Colonic mucosa (tissue), 4 donors: Measurements from ENCODE around the gene ZFC3H1. TPM values are rescaled to one million over a fixed set of nuclear protein-coding genes. Genes with fewer than 3 reads are reported as not detected.

Experiments
- DNase-seq: peaks from one replicate; pipeline ENCODE4 v3.0.0-alpha.2; 2020
- H3K27ac ChIP-seq: fragments of 200-600 bp; one replicate; pipeline ENCODE4 v1.8.0; 2021
- H3K27me3 ChIP-seq: fragments of 200-600 bp; one replicate; pipeline ENCODE4 v1.8.0; 2021
- H3K36me3 ChIP-seq: fragments of 200-600 bp; one replicate; pipeline ENCODE4 v1.8.0; 2021
- H3K4me1 ChIP-seq: fragments of 200-600 bp; one replicate; pipeline ENCODE4 v1.8.0; 2021; ENCODE audit warnings: mild to moderate bottlenecking
- H3K4me3 ChIP-seq: fragments of 200-600 bp; one replicate; pipeline ENCODE4 v1.8.0; 2021
- H3K9ac ChIP-seq, 2 donors: one replicate each; pipeline ENCODE4 v1.7.0; 2013; ENCODE audit warnings: control low read depth in 2 of 2, low read depth in 2 of 2, low read length in 2 of 2
- H3K9me3 ChIP-seq: fragments of 200-600 bp; one replicate; pipeline ENCODE4 v1.8.0; 2021
- intact Hi-C: fragments of 100-400 bp; cut with DNase I; formaldehyde crosslinking; loops from one replicate; pipeline ENCODE4 v1.14.1; 2022
- total RNA-seq, 2 donors: library from RNA; stranded (reverse); fragmentation: NEBNext Ultra II Directional in 1 of 2; extraction: Animal tissue kit (Norgen Biotek cat#: 25700) in 1 of 2; gene quantifications; one replicate each; pipeline ENCODE4 v1.2.1, GENCODE V29; 2021
- TF ChIP-seq, protein P1 (sequence below): fragments of 200-600 bp; IDR thresholded peaks from one replicate; pipeline ENCODE4 v1.8.0; 2022; ENCODE audit warnings: antibody characterized with exemption, mild to moderate bottlenecking
- donor health status: healthy.
- donor health status: DM: no; HTN: no; CAD: no.
- donor health status: DM: no; HTN: no; CAD: no.

ZFC3H1 gene
- total RNA-seq, 2 donors from 2014 or later: 37.8 to 38.8 TPM

DNA sequence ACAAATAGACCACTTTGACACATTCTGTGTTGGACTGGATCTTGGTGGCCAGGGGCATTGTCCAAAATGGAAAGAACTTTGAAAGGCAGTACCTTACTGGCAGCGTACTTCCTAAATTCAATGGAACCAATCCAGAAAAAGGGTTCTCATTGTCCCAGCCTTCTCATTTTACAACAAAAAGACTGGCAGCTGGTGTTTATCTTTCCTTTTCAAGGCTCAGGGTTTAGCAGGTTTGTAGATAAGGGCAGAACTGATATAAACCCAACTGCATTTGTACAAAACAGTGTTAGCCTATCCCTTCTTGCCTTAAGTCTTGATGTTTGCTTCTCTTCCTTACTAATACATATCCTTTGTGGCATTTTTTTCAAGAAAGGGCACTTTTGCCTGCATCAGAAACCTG, 8.2 kb upstream of the ZFC3H1 start:
- Histone ChIP-seq H3K9ac (no peak overlapping the region), H3K36me3 (no peaks in the 10 kb centered on the region), H3K27ac (no peak overlapping the region), H3K27me3 (no peaks in the 10 kb centered on the region), H3K9me3 (no peaks in the 10 kb centered on the region), H3K4me1 (no peaks in the 10 kb centered on the region), H3K4me3 (no peak overlapping the region)
- intact Hi-C loops: no loop called here
- no peak for DNase-seq
- TF ChIP-seq, protein P1, sequence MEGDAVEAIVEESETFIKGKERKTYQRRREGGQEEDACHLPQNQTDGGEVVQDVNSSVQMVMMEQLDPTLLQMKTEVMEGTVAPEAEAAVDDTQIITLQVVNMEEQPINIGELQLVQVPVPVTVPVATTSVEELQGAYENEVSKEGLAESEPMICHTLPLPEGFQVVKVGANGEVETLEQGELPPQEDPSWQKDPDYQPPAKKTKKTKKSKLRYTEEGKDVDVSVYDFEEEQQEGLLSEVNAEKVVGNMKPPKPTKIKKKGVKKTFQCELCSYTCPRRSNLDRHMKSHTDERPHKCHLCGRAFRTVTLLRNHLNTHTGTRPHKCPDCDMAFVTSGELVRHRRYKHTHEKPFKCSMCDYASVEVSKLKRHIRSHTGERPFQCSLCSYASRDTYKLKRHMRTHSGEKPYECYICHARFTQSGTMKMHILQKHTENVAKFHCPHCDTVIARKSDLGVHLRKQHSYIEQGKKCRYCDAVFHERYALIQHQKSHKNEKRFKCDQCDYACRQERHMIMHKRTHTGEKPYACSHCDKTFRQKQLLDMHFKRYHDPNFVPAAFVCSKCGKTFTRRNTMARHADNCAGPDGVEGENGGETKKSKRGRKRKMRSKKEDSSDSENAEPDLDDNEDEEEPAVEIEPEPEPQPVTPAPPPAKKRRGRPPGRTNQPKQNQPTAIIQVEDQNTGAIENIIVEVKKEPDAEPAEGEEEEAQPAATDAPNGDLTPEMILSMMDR: no peak

DNA sequence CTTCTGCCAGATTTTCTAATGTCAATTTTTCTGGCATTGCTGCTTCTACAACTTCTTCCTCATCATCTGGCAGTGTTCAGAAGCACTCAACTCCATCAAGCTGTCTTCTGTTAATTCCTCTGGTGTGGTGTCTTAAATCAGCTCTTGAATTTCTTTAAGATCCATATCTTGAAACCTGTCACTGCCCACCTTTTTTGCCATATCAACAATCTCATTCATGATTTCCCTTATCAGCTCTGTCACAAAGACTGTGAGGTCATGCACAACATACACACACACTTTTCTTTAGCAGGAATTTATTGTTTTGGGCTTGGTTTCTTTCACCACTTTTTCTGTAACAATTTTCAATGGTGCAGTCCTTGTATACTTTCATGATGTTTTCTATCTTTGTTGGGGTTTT, 7.7 kb upstream of the ZFC3H1 start:
- DNase-seq: no peak
- no peak overlapping the region for H3K4me3 ChIP-seq
- intact Hi-C loops: no loop called here
- TF ChIP-seq, protein P1: no peak
- no peaks in the 10 kb centered on the region for H3K27me3 ChIP-seq
- H3K9me3 ChIP-seq: no peaks in the 10 kb centered on the region
- no peaks in the 10 kb centered on the region for H3K4me1 ChIP-seq
- no peak overlapping the region for H3K27ac ChIP-seq
- no peaks in the 10 kb centered on the region for H3K36me3 ChIP-seq
- no peak overlapping the region for H3K9ac ChIP-seq

DNA sequence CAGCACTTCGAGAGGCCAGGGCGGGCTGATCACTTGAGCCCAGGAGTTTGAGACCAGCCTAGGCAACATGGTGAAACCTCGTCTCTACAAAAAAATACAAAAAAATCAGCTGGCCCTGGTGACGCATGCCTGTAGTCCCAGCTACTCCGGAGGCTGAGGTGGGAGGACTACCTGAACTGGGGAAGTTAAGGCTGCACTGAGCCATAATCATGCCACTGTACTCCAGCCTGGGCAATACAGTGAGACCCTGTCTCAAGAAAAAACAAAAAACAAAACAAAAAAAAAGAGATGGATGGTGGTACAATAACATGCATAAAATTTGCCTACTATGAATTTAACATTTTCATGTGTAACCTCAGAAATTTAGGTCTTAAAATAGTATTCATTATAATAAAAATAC, 2.6 kb upstream of the ZFC3H1 start:
- H3K4me3 ChIP-seq: no peak overlapping the region
- no peaks in the 10 kb centered on the region for H3K36me3 ChIP-seq
- no peaks in the 10 kb centered on the region for H3K27me3 ChIP-seq
- no peak for DNase-seq
- TF ChIP-seq, protein P1: no peak
- no peak overlapping the region for H3K9ac ChIP-seq
- peaks cover 16% of the 10 kb centered on the region for H3K4me1 ChIP-seq
- intact Hi-C loops: loop anchor here (10.0 kb wide), 1 partner anchor 89 kb away; the partner anchor contains the start of gene RAB21
- H3K9me3 ChIP-seq: no peaks in the 10 kb centered on the region
- H3K27ac ChIP-seq: no peak overlapping the region

DNA sequence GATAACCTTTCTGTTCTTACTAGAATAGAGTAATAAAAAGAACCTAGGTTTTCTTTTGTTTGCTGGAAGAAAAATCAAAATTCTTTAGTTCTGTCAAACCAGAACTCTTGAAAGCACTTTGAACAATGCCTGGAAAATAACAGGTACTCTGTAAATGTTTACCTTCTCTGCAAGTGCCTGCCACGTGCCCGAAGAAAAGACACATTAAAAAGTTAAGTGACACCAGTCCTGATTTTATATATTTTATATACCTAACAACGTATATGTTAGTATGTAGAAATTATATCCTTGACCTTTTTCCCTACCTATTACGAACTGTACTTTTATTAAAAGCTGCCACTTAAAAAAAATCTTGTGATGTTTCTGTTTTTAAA, 1.4 kb upstream of the ZFC3H1 start:
- TF ChIP-seq, protein P1: no peak
- Histone ChIP-seq H3K4me1 (peaks cover 22% of the 10 kb centered on the region), H3K9ac (peak overlapping the region in 1 of 2 donors; percentile 93), H3K27ac (peak overlapping the region; percentile 100), H3K4me3 (peak overlapping the region; percentile 82), H3K27me3 (no peaks in the 10 kb centered on the region), H3K9me3 (no peaks in the 10 kb centered on the region), H3K36me3 (no peaks in the 10 kb centered on the region)
- intact Hi-C loops: loop anchor here (10.0 kb wide), 1 partner anchor 90 kb away; the partner anchor contains the start of gene RAB21
- no peak for DNase-seq

DNA sequence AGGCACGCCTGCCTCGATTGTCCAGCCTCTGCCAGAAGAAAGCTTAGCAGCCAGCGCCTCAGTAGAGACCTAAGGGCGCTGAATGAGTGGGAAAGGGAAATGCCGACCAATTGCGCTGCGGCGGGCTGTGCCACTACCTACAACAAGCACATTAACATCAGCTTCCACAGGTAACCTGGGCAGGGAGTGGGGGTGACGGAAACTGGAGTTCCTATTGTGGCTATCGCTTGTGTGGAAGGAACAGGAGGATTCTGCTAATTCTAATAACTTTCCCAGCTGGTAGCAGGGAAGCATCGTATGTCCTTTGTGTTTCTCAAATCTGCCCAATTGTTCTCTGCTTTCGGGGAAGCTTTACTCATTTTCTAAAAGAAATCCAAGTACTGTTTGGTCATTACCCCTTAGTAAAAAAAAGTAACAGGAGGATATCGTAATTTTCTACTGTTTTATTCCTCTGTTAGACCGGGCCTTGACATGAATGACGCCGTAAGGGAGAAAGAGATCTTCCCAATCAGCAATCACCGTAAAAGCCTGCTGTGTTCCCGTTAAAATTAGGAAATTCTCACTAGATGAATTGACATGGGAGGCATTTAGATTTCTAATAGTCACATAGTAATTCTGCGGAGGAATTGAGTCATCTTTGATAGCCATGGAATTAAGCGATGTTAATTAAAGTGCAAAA, 902 bp upstream of the ZFC3H1 start:
- no peaks in the 10 kb centered on the region for H3K27me3 ChIP-seq
- DNase-seq: no peak
- H3K9me3 ChIP-seq: no peaks in the 10 kb centered on the region
- intact Hi-C loops: loop anchor here (10.0 kb wide), 1 partner anchor 90 kb away; the partner anchor contains the start of gene RAB21
- H3K4me1 ChIP-seq: peaks cover 22% of the 10 kb centered on the region
- TF ChIP-seq, protein P1: no peak
- H3K27ac ChIP-seq: peak overlapping the region; percentile 100
- peak overlapping the region; percentile 82 for H3K4me3 ChIP-seq
- no peaks in the 10 kb centered on the region for H3K36me3 ChIP-seq
- peak overlapping the region; percentile 69 to 93 for H3K9ac ChIP-seq
